CD8-positive, alpha-beta memory T cell (primary cell): ENCODE results near the gene CLPTM1L. TPM values are rescaled to one million over a fixed set of nuclear protein-coding genes. Genes with fewer than 3 reads are reported as not detected.

ENCODE experiments used
- CTCF ChIA-PET: fragments of 350-600 bp; sonication (Branson Sonifier 250); formaldehyde crosslinking; loops from one replicate; lab custom pipeline; 2021; ENCODE audit warnings: antibody characterized with exemption; lab: Charles Lee
- POLR2A ChIA-PET: fragments of 350-600 bp; sonication (Branson Sonifier 250); formaldehyde crosslinking; loops from one replicate; lab custom pipeline; 2021; ENCODE audit warnings: antibody characterized with exemption; lab: Charles Lee
- DNase-seq, 5 donors: peaks; one replicate each; pipeline versions ENCODE4 v3.0.0 to v3.0.0-alpha.2; 2020 to 2022; ENCODE audit warnings: mixed read lengths in 1 of 5
- H3K27ac ChIP-seq: one replicate; pipeline ENCODE4 v1.7.0; 2013; ENCODE audit warnings: low read depth, mild to moderate bottlenecking, low read length, moderate library complexity
- H3K27me3 ChIP-seq: 2 replicates; pipeline ENCODE4 v1.7.0; 2013; ENCODE audit warnings: low read length, mild to moderate bottlenecking; ENCODE audit not compliant: insufficient read depth, poor library complexity, severe bottlenecking
- H3K36me3 ChIP-seq: 2 replicates; pipeline ENCODE4 v1.7.0; 2013; ENCODE audit warnings: mild to moderate bottlenecking, low read length, moderate library complexity; ENCODE audit not compliant: insufficient read depth
- H3K4me1 ChIP-seq: 2 replicates; pipeline ENCODE4 v1.7.0; 2013; ENCODE audit warnings: mild to moderate bottlenecking, low read length, moderate library complexity; ENCODE audit not compliant: insufficient read depth
- H3K4me3 ChIP-seq: 2 replicates; pipeline ENCODE4 v1.7.0; 2013; ENCODE audit warnings: mild to moderate bottlenecking, low read length
- H3K9me3 ChIP-seq: 2 replicates; pipeline ENCODE4 v1.7.0; 2013; ENCODE audit warnings: mild to moderate bottlenecking, low read length
- H3K27ac Mint-ChIP-seq, 8 donors: one replicate each; pipeline ENCODE4 v1.8.0; 2020 to 2021; ENCODE audit warnings: mixed read lengths in 8 of 8, mild to moderate bottlenecking in 6 of 8, inconsistent platforms in 3 of 8, moderate library complexity in 3 of 8
- H3K27me3 Mint-ChIP-seq, 2 donors: one replicate each; pipeline ENCODE4 v1.8.0; 2020 to 2021; ENCODE audit warnings: mixed read lengths in 2 of 2, mild to moderate bottlenecking in 1 of 2, moderate library complexity in 1 of 2
- H3K36me3 Mint-ChIP-seq, 3 donors: one replicate each; pipeline ENCODE4 v1.8.0; 2020 to 2021; ENCODE audit warnings: mixed read lengths in 3 of 3, inconsistent platforms in 1 of 3, mild to moderate bottlenecking in 1 of 3
- H3K4me1 Mint-ChIP-seq, 3 donors: one replicate each; pipeline ENCODE4 v1.8.0; 2020 to 2021; ENCODE audit warnings: mixed read lengths in 3 of 3, inconsistent platforms in 1 of 3, mild to moderate bottlenecking in 1 of 3
- H3K4me3 Mint-ChIP-seq, 7 donors: one replicate each; pipeline ENCODE4 v1.8.0; 2020 to 2021; ENCODE audit warnings: mixed read lengths in 7 of 7, mild to moderate bottlenecking in 6 of 7, moderate library complexity in 4 of 7, inconsistent platforms in 2 of 7
- H3K9me3 Mint-ChIP-seq, 5 donors: one replicate each; pipeline ENCODE4 v1.8.0; 2020 to 2022; ENCODE audit warnings: mixed read lengths in 5 of 5, mild to moderate bottlenecking in 3 of 5, moderate library complexity in 2 of 5, inconsistent platforms in 1 of 5
- polyA plus RNA-seq: library from polyadenylated mRNA; unstranded; fragments of 300-500 nt; fragmentation: Illumina TruSeq; gene quantifications from one replicate; pipeline ENCODE4 v1.2.3, GENCODE V29; 2021
- total RNA-seq, 2 experiments: library from RNA; stranded (reverse); gene quantifications; one replicate each; pipeline ENCODE4 v1.2.3, GENCODE V29; 2021

The CLPTM1L gene
- total and polyA plus RNA-seq, 3 experiments from 2014 or later: 68.1 to 110 (median 109) TPM

GRCh38 chr5:1354576-1354975 lies 9.7 kb upstream of the CLPTM1L start:
- ChIA-PET CTCF (interaction anchor here (1.3 kb wide), 1 partner anchor 25 kb away, joined by 4 read pairs; no protein-coding TSS in a partner anchor), POLR2A (no interaction called here)
- Histone ChIP-seq H3K9me3 (no peaks in the 10 kb centered on the region), H3K27ac (no peak overlapping the region), H3K36me3 (no peaks in the 10 kb centered on the region), H3K4me1 (no peaks in the 10 kb centered on the region), H3K27me3 (peaks cover 4% of the 10 kb centered on the region), H3K4me3 (no peak overlapping the region)
- Mint-ChIP-seq H3K9me3 (no peaks in the 10 kb centered on the region), H3K4me3 (no peak overlapping the region), H3K27ac (no peak overlapping the region), H3K36me3 (no peaks in the 10 kb centered on the region), H3K4me1 (no peaks in the 10 kb centered on the region), H3K27me3 (peaks cover 6 to 10% of the 10 kb centered on the region in 2 donors)
- no peak for DNase-seq

- POLR2A ChIA-PET: interaction anchor here (0.5 kb wide), 1 partner anchor 21 kb away, joined by 4 read pairs; no protein-coding TSS in a partner anchor
- H3K36me3 Mint-ChIP-seq: no peaks in the 10 kb centered on the region
- H3K4me1 Mint-ChIP-seq: no peaks in the 10 kb centered on the region
Measured at GRCh38 chr5:1352231-1353219, 7.6 kb upstream of the CLPTM1L start.

GRCh38 chr5:1351156-1351555 lies 6.3 kb upstream of the CLPTM1L start:
- H3K36me3 Mint-ChIP-seq: no peaks in the 10 kb centered on the region
- POLR2A ChIA-PET: no interaction called here
- CTCF ChIA-PET: interaction anchor here (1.9 kb wide), 1 partner anchor 29 kb away, joined by 7 read pairs; no protein-coding TSS in a partner anchor

More at GRCh38 chr5:1352231-1353219, 7.6 kb upstream of the CLPTM1L start:
- Mint-ChIP-seq H3K27me3 (peaks cover 3 to 4% of the 10 kb centered on the region in 2 donors), H3K9me3 (no peaks in the 10 kb centered on the region), H3K4me3 (no peak overlapping the region), H3K27ac (peak overlapping the region in 1 of 8 donors; percentile 32)
- no peak overlapping the region for H3K27ac ChIP-seq
- peaks cover 4% of the 10 kb centered on the region for H3K27me3 ChIP-seq
- CTCF ChIA-PET: interaction anchor here (1.9 kb wide), 1 partner anchor 28 kb away, joined by 7 read pairs; no protein-coding TSS in a partner anchor
- no peak overlapping the region for H3K4me3 ChIP-seq
- H3K4me1 ChIP-seq: no peaks in the 10 kb centered on the region
- DNase-seq: peak in 1 of 5 donors; percentile 21
- no peaks in the 10 kb centered on the region for H3K9me3 ChIP-seq
- H3K36me3 ChIP-seq: no peaks in the 10 kb centered on the region

GRCh38 chr5:1349246-1349645 lies 4.3 kb upstream of the CLPTM1L start:
- no peak overlapping the region for H3K4me3 Mint-ChIP-seq
- H3K9me3 ChIP-seq: no peaks in the 10 kb centered on the region
- H3K4me1 ChIP-seq: peaks cover 7% of the 10 kb centered on the region
- H3K36me3 ChIP-seq: no peaks in the 10 kb centered on the region
- H3K27me3 Mint-ChIP-seq: peaks cover 2 to 3% of the 10 kb centered on the region in 2 donors
- H3K27ac Mint-ChIP-seq: no peak overlapping the region
- H3K4me3 ChIP-seq: no peak overlapping the region
- no peaks in the 10 kb centered on the region for H3K27me3 ChIP-seq
- DNase-seq: no peak
- peaks cover 8 to 10% (median 9%) of the 10 kb centered on the region in 3 donors for H3K4me1 Mint-ChIP-seq
- CTCF ChIA-PET: no interaction called here
- H3K27ac ChIP-seq: no peak overlapping the region
- no peaks in the 10 kb centered on the region for H3K9me3 Mint-ChIP-seq
- POLR2A ChIA-PET: no interaction called here
- peaks cover 0 to under 1% (median 0%) of the 10 kb centered on the region in 3 donors for H3K36me3 Mint-ChIP-seq

More at GRCh38 chr5:1351156-1351555, 6.3 kb upstream of the CLPTM1L start:
- DNase-seq: no peak
- Histone ChIP-seq H3K27me3 (no peaks in the 10 kb centered on the region), H3K4me3 (no peak overlapping the region), H3K4me1 (no peaks in the 10 kb centered on the region), H3K9me3 (no peaks in the 10 kb centered on the region), H3K36me3 (no peaks in the 10 kb centered on the region), H3K27ac (no peak overlapping the region)
- Mint-ChIP-seq H3K4me1 (peaks cover 2 to 4% (median 2%) of the 10 kb centered on the region in 3 donors), H3K27me3 (peaks cover 2 to 3% of the 10 kb centered on the region in 2 donors), H3K9me3 (no peaks in the 10 kb centered on the region), H3K27ac (no peak overlapping the region), H3K4me3 (peak overlapping the region in 1 of 7 donors; percentile 29)

GRCh38 chr5:1348986-1349245 lies 4.0 kb upstream of the CLPTM1L start:
- peaks cover 11 to 13% (median 12%) of the 10 kb centered on the region in 3 donors for H3K4me1 Mint-ChIP-seq
- peaks cover 10% of the 10 kb centered on the region for H3K4me1 ChIP-seq
- CTCF ChIA-PET: interaction anchor here (1.3 kb wide), 1 partner anchor 32 kb away, joined by 3 read pairs; no protein-coding TSS in a partner anchor

GRCh38 chr5:1347571-1347970 lies 2.7 kb upstream of the CLPTM1L start:
- Mint-ChIP-seq H3K9me3 (no peaks in the 10 kb centered on the region), H3K36me3 (peaks cover 0 to 11% (median 6%) of the 10 kb centered on the region in 3 donors), H3K4me3 (peak overlapping the region in 5 of 7 donors; percentile 13 to 85 (median 73)), H3K27me3 (no peaks in the 10 kb centered on the region), H3K4me1 (peaks cover 20 to 24% (median 23%) of the 10 kb centered on the region in 3 donors), H3K27ac (peak overlapping the region in 3 of 8 donors; percentile 5 to 92 (median 46))
- Histone ChIP-seq H3K27ac (no peak overlapping the region), H3K9me3 (no peaks in the 10 kb centered on the region), H3K4me3 (no peak overlapping the region), H3K36me3 (no peaks in the 10 kb centered on the region), H3K4me1 (peaks cover 21% of the 10 kb centered on the region), H3K27me3 (no peaks in the 10 kb centered on the region)
- no peak for DNase-seq
- CTCF ChIA-PET: interaction anchor here (1.3 kb wide), 1 partner anchor 33 kb away, joined by 3 read pairs; no protein-coding TSS in a partner anchor
- POLR2A ChIA-PET: no interaction called here

More at GRCh38 chr5:1348986-1349245, 4.0 kb upstream of the CLPTM1L start:
- POLR2A ChIA-PET: interaction anchor here (1.1 kb wide), 1 partner anchor 15 kb away, joined by 4 read pairs; no protein-coding TSS in a partner anchor
- no peak for DNase-seq
- no peaks in the 10 kb centered on the region for H3K36me3 ChIP-seq
- Mint-ChIP-seq H3K27me3 (peaks cover 2 to 3% of the 10 kb centered on the region in 2 donors), H3K36me3 (peaks cover 0 to 3% (median 3%) of the 10 kb centered on the region in 3 donors), H3K9me3 (no peaks in the 10 kb centered on the region), H3K27ac (no peak overlapping the region), H3K4me3 (peak overlapping the region in 1 of 7 donors; percentile 50)
- no peak overlapping the region for H3K4me3 ChIP-seq
- H3K27ac ChIP-seq: no peak overlapping the region
- H3K9me3 ChIP-seq: no peaks in the 10 kb centered on the region
- no peaks in the 10 kb centered on the region for H3K27me3 ChIP-seq

- H3K27ac Mint-ChIP-seq: peak overlapping the region in 4 of 8 donors; percentile 2 to 92 (median 88)
- Histone ChIP-seq H3K27me3 (no peaks in the 10 kb centered on the region), H3K4me3 (no peak overlapping the region), H3K9me3 (no peaks in the 10 kb centered on the region), H3K27ac (no peak overlapping the region), H3K4me1 (peaks cover 29% of the 10 kb centered on the region), H3K36me3 (peaks cover 1% of the 10 kb centered on the region)
- ChIA-PET CTCF (no interaction called here), POLR2A (interaction anchor here (3.0 kb wide), 1 partner anchor 39 kb away, joined by 17 read pairs; no protein-coding TSS in a partner anchor)
- H3K4me1 Mint-ChIP-seq: peaks cover 22 to 24% (median 23%) of the 10 kb centered on the region in 3 donors
- H3K9me3 Mint-ChIP-seq: no peaks in the 10 kb centered on the region
- H3K36me3 Mint-ChIP-seq: peaks cover 0 to 19% (median 6%) of the 10 kb centered on the region in 3 donors
- DNase-seq: no peak
- peak overlapping the region; percentile 33 to 86 (median 80) for H3K4me3 Mint-ChIP-seq
- no peaks in the 10 kb centered on the region for H3K27me3 Mint-ChIP-seq
Measured at GRCh38 chr5:1346627-1347440, 1.9 kb upstream of the CLPTM1L start.
